Fibroblast of the conjunctiva (primary cell): ENCODE results near the gene TFPT.

ENCODE experiments used
- DNase-seq: peaks from one replicate; pipeline ENCODE4 v3.0.0-alpha.2; 2010; ENCODE audit warnings: low read depth

The TFPT gene

DNA sequence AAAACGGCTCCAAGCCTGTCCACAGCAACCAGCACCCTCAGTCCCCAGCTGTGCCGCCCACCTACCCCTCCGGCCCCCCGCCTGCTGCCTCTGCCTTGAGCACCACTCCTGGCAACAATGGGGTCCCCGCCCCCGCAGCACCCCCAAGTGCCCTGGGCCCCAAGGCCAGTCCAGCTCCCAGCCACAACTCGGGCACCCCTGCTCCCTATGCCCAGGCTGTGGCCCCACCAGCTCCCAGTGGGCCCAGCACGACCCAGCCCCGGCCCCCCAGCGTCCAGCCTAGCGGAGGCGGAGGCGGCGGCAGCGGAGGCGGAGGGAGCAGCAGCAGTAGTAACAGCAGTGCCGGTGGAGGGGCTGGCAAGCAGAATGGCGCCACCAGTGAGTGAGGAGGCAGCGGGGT is 32.7 kb upstream of the TFPT start:
- no peak for DNase-seq

DNA sequence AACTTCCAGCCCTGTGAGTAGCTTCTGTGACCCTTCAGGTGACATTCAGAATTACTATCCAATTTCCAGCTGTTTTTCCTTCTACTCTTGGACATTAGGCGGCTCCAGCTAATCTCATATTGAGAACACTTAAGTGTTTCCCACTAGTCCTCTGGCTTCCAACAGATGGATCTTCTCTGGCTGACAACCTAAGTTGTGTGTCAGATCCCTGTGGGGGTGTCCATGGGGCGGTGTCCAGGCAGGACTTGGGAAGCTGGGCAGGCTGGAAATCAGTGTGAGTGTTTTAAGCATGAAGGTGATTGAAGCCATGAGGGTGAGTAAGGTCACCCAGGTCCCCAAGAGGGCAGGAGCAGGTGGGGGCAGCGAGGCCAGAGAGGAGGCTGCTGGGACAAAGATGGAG is 32.2 kb upstream of the TFPT start:
- DNase-seq = no peak

DNA sequence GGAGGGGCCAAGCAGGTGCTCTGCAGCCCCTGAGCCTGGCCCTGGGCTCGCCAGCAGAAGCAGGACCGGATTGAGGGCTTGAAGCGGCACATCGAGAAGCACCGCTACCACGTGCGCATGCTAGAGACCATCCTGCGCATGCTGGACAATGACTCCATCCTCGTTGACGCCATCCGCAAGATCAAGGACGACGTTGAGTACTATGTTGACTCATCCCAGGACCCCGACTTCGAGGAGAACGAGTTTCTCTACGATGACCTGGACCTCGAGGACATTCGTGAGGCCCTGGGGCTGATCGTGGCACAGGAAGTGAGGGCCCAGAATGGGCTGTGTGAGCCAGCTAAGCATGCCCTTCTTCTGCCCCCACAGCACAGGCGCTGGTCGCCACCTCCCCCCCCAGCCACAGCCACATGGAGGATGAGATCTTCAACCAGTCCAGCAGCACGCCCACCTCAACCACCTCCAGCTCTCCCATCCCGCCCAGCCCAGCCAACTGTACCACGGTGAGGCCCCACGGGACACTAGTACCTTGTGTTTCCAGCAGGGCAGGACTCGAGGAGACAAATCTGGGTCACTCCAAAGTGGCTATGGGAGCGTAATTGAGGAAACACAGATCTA is 30.2 kb upstream of the TFPT start:
- DNase-seq = no peak

DNA sequence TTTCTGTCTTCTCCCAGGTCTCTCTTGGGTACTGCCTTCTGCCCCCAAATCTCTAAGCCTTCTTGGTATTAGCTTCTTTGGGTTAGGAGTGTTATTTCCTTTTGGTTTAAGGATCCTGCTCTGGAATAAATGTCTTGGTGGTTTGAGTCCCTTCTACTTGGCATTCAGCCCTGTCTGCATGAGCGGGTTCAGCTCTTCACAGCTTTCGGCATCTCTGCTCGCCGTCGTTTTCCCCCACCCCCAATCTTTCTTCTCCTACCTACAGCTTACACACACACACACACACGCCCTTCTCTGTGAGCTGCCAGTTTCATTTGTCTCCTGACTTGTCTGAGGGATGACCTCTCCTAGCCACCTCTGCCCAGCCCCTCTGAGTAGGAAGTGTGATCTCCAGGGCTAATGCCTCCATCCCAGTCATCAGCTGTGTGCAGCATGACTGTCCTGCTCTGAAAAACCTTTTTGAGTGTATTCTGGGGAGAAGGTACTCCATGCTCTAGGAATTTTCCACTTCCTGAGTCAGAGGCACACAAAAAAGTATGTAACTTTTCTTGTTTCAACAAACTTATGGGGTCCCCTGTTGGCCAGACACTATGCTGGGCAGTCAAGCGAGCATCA is 26.8 kb upstream of the TFPT start:
- DNase-seq = no peak

DNA sequence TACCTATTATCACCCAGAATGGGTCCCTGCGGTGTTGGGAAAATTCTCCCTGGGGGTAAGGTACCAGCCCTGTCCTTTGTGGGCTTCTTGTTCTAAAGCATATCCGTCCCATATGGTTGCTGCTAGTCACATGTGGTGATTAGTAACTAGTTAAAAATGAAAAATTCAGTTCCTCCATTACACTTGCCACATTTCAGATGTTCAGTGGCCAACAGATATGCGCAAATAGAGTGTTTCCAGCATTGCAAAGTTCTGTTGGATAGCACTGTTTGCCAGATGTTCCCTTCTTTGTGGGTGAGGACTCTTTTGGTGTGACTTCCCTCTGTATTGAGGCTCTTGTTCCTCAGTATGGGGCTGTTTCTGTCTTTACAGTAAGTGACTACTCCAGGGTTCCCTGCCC is 25.9 kb upstream of the TFPT start:
- no peak for DNase-seq

DNA sequence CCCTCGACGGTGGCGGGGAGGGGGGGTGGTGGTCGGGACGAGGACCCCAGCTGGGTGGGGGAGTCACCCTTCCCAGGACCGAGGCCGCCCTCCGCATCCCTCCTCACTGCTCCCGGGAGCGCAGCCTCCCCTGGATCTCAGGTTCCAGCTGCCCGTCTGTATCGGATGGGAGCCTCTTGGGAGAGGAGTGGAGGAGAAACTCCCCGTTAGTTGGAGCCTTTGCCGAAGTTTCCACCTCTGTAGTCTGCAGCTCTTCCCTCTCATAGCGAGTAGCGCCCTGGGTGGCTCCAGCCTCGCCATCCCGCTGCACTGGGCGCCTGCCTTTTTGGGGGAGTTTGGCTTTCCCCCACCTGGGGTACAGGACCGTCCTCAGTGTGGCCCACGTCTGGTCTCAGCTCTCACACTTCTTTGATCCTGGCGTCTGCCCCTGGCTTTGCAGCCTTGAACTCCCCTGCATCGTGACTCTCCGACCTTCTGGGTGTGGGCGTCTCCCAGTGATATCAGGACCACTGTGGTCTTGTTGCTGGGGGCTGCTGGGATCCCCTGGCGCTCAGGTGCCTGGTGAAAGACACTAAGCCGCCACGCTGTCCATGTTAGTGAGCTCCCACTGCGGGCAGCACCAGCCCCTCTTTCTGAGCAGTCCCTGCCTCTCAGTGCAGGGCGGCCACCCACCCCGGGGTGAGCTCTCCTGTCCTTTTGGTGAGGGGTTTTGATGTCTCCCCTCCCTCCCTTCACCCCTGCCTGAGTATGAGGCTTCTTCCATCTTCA is 23.2 kb upstream of the TFPT start:
- DNase-seq = no peak

DNA sequence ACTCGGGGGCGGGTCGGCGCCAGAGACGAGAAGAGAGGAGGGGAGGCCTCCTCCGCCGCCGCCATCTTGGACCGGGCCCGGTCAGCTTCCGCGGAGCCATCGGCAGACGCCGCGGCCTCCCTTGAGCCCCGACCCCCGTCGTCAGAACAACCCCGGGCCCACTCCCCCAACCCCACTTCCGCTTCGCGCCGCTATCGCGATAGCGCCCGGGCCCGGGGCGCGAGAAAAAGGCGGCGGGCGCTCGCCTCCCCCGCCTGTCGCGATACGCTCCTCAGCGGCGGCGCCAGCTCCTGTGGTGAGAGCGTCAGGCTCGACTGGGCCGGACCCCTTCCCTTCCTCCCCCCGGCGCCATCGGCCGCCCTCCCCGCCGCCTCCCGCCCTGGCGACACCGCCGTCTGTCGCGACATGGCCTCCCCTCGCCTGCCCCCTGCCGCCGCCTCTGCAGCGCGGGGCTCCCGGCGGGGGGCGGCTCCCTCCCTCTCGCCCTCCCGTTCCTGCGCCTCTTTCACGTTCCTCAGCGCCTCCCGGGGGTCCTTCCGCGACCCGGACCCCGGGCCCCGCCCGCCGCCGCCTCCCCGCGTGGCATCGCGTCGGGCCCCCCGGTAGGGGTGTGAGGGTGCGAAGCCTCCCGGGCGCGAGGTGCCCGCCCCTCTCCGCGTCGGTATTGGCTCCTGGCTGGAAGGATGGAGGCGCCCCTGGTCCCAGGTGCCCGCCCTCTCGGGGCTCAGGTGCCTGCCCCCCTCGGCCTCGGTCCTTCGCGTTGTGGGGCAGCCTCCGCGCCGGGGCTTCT is 22.4 kb upstream of the TFPT start, which contains the start of gene CNOT3:
TSS of gene CNOT3 (plus strand) at position 64 of the 790 bp plus-strand sequence. CDS start 5,217 bp downstream, outside the sequence.
- DNase-seq = no peak

DNA sequence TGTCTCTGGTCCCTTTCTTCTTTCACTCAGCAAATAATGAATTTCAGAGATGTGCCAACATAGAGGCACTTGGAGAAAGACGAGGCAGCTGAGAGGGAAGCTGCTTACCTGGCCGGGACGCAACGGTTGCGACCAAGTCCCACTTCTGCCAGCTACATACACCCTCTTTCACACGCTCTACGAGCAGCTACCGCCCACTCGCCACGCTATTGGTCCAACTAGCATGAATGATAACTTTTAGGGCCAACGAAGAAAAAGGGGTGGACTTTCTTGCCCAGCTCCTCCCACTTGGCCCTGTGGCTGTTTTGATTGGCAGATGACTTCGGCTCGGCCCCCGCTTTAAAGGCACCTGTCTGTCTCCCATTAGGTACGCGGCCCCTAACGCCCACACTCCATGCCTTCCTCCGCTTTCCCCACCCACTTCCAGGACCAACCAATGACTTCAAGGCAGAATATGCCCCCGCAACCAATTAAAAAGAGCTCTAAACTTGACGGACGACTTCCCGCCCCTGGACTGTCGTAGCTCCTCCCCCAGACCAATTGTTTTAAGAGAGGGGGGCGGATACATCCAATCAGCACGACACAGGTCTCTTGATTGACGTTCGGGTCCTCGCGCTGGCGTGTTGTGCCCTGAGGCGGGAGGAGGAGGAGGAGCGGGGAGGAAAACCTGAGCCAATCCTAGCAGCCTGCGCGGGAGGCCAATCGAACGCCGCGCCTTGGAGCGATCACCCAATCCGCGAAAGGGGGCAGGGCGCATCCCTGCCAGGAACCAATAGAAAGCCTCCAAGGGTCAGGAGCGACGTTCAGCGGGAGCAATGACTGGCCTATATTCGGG is 21.6 kb upstream of the TFPT start:
- DNase-seq = peak; percentile 100

DNA sequence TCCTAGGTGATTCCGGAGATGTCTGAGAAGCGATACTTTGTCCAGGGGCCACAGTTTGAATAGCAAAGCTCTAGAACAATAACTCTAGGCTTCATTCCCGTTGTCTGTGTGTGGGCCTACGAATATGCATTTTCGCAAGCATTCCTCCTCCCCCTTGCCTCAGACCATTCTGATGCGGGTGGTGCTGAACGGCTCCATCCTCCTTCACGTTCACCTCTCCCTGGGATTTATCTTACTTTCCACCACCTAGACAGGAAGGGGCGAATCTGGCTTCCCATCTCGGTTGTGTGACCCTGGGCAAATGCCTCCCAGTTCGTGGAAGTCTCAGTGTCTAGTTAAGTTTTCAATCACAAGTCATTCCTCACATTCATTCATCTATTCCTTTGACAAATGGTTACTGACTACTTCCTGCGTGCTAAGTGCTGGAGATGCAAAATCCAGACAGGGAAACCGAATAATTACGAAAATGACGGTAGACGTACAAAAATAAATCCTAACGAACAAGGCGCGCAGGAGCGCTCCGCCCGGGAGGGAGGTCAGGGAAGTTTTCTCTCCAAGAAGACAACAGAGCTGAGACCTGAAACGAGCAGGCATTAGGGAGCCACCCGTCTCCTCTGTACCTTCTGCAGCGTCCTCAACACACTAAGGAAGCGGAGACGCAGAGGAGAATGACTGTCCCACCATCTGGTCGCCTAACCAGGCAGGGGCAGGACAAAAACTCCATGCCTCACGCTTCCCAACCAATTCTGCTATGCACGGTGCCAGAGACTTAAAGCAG is 20.8 kb upstream of the TFPT start:
- no peak for DNase-seq

DNA sequence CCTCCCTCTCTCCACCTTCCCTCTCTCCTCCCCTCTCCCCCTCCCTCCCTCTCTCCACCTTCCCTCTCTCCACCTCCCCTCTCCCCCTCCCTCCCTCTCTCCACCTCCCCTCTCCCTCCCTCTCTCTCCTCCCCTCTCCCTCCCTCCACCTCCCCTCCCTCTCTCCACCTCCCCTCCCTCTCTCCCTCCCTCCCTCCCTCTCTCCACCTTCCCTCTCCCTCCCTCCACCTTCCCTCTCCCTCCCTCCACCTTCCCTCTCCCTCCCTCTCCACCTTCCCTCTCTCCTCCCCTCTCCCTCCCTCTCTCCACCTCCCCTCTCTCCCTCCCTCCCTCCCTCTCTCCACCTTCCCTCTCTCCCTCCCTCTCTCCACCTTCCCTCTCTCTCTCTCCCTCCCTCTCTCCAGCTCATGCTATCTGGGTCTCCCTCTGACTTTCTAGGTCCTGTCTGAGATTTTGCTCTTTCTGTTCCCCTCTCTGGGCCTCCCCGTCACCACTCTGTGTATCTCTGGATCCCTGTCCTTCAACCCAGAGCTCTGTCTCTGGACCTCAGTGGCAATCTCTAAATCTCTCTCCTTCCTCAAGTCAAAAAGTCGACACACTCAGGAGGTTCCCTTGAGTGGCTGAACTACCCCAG is 18.6 kb upstream of the TFPT start:
- no peak for DNase-seq

DNA sequence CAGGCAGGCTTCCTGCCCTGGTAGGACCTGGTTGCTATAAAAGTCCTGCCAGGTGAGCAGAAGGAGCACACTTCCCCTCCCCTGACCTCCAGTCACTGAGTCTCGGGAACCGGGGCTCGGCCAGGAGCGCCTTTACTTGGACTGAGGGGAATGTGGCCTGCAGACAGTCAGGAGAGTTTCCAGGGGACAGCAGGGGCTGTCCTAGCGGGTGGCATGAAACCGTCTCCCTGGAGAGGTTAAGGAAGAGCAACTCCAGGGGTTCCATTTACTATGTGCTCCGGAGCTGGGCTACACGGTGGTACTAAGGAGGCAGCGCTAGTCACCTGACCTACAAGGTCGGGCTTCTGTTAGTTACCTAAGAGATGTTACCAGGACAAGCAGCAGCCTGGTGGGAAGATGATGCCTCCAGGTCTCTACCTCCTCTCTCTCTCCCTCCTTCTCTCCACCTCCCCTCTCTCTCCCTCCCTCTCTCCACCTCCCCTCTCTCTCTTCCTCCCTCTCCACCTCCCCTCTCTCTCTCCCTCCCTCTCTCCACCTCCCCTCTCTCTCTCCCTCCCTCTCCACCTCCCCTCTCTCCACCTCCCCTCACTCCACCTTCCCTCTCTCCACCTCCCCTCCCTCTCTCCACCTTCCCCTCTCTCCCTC is 18.0 kb upstream of the TFPT start:
- no peak for DNase-seq

DNA sequence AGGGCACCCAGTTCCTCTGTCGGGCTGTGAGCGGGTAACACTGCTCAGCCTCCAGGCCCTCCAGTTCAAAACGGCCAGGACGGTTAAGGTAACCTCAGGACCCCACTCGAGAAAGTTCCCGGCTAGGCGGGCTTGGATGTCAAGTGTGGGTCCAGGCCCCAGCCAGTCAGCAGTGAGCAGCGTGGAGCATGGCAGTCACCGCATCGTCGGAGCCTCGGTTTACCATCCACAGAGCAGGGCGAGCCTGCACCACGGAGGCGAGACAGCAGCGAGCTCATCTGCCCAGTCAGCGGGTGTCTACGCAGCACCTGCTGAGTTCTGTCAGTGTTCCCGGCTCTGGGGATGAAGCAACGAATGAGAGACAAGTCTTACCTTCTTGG is 14.2 kb upstream of the TFPT start:
- DNase-seq = no peak

DNA sequence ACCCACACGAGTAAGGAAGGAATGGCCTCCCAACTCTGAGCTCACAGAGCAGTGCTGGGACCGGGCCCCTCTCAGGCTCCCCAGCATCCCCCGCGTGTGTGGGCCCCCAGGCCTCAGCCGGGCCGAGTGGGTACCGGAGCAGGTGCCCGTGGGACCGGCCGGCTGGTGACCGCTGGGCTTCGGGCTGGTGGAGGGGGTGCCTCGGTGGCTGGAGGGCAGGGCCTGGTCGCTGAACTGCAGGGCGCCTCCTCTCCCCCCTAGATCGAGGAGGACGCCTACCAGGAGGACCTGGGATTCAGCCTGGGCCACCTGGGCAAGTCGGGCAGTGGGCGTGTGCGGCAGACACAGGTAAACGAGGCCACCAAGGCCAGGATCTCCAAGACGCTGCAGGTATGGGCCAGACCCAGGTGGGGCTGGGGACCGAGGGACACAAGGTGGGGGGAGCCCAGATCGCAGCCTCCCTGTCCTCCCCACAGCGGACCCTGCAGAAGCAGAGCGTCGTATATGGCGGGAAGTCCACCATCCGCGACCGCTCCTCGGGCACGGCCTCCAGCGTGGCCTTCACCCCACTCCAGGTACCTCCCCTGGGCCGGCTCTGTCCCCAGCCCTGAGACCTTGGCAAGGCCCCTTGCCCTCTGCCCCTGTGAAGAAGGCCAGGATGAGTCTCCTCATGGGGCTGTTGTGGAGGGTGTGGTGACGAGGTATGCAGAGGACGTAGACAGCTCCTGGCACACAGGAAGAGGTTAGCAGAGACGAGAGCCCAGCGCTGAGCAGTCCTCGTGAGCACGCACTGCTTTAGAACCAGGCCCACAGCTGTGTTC is 13.5 kb upstream of the TFPT start:
- no peak for DNase-seq

DNA sequence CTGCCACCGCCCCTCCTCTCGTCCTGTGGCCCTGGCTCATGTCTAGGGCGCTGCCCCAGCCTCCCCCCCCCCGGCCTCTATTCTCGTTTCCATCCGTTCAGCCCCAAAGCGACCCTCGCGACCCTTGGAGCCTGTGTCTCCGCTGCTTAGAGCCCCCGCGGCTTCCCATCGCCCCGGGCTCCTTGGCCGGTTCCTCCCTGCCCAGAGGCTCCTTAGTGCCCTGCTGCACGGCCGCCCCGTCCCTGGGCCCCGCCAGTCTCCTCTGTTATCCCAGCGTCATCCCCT is 12.9 kb upstream of the TFPT start:
- no peak for DNase-seq

DNA sequence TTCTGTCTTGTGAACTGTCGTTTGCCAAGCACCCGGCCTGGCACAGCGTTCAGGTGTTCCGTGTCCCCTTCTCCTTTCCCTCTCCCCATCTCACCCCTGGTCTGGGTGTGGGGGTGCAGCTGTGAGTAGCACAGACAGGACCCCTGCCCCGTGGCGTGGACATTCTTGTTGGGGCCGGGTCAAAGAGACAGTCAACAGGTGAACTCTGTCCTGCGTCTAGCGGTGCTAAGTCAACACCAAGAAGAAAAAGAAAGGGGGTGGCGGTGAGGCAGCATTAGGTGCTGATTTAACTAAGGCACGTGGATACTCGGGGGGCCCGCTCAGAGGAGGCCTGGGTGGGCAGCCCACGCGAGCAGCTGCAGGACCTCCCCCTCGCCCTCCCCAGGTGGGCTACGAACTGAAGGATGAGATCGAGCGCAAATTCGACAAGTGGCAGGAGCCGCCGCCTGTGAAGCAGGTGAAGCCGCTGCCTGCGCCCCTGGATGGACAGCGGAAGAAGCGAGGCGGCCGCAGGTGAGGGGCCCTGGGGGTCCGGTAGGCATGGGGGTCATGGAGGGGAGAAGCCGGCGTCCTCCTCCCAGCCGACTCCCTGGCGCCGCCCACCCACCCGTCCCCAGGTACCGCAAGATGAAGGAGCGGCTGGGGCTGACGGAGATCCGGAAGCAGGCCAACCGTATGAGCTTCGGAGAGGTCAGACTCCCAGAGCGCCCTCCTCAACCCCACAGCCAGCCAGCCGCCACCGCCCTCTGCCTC is 12.4 kb upstream of the TFPT start:
- no peak for DNase-seq

DNA sequence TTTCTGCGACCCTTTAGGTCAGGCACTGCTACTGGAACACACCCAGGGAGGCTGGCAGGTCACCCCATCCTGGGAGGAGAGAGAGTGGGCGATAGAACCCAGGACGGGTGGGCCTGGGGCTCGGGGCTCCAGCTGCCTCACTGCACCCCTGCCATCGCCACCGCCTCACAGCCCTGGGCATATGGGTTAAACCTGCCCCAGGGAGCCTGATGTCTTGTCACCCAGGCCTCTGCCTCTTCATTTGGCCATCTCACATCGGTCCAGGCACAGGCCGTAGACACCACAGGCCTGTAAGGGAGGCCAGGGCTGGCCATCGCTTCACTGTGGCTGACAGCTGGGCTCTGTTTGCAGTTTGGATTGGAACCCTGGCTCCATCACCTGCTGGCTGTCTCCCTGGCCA is 10.3 kb upstream of the TFPT start:
- DNase-seq = no peak

DNA sequence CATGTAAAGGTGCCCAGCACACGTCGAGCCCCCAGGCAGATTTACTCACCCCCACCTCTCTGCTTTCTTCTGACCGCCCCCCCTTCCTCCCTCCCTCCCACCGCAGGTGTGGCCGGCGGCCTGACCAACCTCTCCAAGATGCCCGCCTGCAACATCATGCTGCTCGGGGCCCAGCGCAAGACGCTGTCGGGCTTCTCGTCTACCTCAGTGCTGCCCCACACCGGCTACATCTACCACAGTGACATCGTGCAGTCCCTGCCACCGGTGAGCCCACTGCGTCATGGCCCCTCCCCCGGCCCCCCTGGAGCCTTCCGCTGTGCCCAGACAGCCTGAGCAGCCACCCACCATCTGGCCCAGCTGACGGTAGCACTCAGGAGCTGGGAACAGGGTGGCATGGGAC is 8.9 kb upstream of the TFPT start:
- no peak for DNase-seq

DNA sequence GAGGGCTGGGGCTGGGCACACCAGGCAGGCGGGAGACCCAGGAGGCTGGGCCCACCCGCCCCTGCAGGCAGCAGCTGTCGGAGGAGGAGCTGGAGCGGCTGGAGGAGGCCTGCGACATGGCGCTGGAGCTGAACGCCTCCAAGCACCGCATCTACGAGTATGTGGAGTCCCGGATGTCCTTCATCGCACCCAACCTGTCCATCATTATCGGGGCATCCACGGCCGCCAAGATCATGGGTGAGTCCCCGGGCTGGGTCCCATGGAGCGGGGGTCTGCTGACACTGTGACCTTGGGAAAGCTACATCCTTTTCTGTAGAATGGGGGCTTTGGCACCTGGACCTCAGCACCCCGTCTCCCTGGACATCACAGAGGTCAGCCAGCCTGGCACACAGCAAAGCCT is 8.2 kb upstream of the TFPT start:
- DNase-seq = no peak

DNA sequence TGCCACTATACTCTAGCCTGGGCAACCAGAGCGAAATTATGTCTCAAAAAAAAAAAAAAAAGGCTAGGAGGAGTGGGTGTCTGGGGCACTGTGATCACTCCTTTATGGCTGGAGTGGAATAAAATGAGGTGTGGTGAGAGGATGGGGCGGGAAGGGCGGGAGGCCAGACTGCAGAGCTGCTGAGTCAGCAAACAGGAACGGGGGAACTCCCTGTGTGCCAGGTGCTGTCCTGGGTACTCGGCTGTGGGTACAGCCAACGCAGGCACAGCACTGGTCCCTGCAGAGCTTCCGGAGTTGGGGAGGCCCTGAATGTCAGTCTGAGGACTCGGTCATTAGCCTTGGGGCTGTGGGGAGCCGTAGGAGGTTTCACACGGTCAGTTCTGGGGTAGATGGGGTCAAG is 5.8 kb upstream of the TFPT start:
- DNase-seq = no peak
